Activated effector memory CD4-positive, alpha-beta T cell treated with anti-CD3 and anti-CD28 coated beads, Interleukin-2, amount 50 U/mL, for 16 hours (primary cell): ENCODE measurements around the gene DNAJC8.

ENCODE experiments used
- DNase-seq: peaks from one replicate; pipeline ENCODE4 v3.0.0-alpha.2; 2020

DNAJC8 gene

GRCh38 chr1:28249013-28249865 lies 16.4 kb upstream of the DNAJC8 start:
- DNase-seq = peak; percentile 73

- DNase-seq = peak; percentile 93
Observed at GRCh38 chr1:28248273-28249012, 15.6 kb upstream of the DNAJC8 start.

DNA sequence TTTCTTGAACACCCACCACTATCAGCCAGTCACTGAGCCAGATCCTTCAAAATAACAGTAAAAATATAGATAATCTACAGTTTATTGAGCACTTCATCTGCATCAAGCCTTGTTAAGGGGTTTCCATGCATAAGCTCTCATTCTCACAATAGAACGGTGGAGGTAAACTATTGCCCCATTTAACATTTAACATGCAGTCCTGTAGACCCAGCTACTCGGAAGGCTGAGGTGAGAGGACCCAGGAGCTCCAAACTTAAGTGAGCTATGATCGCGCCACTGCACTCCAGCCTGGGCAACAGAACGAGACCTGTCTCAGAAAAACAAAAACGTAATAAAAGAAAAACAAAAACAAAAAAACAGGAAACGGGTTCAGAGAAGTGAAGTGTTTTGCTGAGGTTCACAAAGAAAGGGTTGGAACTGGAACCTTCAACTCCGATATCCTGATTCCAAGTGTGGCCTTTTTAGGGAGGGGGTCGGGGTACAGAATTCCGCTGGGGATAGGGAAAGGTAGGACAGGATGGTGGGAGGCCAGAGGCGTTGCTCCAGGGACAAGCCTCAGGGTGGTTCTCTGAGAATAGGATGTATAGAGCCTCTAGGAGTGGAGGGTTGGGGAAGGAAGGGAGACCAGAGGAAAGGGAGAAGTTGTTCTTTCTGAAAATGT lies 14.9 kb upstream of the DNAJC8 start:
- DNase-seq = no peak

DNA sequence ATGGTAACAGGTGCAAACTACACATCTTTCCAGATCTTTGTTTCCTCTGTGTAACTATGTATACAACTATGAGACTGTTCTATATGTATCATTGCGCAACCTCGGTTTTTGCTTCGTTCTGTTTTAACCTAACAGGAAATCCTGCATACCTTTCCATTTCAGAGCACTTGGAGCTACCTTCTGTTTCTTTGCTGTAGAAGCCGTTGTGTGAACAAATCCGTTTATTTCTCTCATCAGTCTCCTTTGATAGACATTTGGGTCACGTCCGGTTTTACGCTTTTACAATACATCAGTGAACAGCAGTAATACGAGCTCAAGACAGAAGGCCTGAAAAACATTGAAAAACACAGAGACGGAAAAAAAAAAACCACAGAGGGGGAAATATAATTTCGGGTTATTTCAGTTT lies 13.6 kb upstream of the DNAJC8 start:
- DNase-seq = no peak

DNA sequence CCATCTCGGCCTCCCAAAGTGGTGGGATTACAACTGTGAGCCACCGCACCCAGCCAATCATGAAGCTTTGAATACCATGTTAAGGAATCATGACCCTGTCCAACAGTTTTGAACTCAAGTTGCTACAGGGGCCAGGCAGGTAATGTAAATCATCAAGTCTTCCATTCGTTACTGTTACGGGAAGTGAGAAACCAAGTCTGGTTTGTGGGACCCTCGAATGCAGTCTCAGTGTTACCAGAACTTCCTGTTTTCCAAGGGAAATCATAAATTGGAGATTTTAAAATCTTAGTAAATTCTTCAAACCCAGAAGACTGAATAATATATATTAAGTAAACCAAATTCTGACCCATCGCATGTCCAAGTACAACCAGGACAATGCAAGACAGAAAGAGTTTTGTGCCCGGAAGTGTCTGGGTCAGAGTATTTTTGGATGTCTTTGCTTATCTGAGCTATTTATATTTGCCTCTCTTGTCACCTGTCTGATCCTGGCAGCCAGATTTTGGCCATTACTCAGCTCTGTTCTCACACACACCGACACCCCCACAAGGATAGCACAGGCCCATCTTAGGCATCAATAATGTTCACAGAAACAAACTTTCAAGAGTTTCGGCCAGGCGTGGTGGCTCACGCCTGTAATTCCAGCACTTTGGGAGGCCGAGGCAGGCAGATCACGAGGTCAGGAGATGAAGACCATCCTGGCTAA lies 11.9 kb upstream of the DNAJC8 start:
- DNase-seq = no peak

DNA sequence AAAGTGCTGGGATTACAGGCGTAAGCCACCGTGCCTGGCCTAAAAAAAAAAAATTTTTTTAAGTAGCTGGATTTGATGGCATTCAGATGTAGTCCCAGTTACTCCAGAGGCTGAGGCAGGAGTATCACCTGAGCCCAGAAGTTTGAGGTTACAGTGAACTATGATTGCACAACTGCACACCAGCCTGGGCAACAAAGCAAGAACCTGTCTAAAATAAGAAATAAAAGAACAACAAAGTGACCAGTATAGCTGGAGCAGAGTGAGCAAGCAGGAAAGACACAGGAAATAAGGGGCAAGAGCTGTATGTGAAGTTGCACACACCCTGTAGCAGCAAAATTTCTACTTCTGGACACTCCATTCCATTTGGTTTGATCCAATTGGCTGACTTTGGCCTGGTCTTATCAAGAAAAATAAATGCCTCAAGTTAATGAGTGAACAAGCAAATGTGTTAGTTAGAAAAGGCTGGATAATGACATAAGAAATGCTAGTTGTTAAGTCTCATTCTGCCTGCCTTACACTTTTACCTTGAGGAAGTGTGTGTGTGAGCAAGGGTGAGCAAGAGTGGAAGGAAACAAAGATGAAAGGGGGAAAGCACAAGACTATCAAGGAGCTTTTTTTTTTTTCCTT lies 11.0 kb upstream of the DNAJC8 start:
- no peak for DNase-seq

DNA sequence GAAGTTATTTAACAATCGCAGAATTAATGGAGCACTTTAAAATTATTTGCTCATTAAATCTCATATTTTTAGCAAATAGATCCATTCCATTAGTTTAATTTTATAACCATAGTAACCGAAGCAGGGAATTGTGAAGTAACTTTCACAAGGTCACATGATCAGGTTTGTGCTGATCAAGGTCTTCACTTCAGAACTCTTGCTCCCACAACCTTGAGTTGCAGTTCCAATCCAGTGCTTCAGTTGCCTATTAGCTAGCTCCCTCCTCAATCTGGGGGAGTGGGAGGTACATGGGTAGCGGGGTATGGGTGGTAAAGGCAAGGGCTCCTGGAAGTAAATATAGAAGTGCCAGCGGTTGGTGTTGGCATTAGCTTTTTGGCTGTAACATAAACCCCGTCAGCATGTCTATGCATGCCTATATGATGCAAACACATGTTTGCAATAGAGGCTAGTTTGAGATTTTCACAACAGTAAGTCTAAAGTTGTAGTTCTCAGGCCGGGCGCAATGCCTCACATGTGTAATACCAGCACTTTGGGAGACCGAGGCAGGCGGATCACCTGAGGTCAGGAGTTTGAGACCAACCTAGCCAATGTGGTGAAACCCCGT lies 8.9 kb upstream of the DNAJC8 start:
- DNase-seq = no peak

DNA sequence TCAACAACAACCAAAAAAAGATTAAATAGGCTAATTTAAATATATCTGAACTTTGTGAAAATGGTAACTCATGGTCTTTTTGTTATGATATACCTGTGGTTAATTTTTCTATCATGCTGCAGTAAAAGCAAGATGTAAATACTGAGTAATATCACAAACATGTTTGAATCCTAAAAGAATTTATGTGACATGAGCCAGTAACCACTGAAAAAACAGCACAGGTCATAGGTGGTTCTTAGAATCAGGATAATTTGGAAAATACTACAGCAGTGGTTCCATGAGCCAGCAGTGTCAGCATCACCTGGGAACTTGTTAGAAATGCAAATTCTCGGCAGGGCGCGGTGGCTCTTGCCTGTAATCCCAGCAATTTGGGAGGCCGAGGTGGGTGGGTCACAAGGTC lies 7.2 kb upstream of the DNAJC8 start:
- no peak for DNase-seq

- DNase-seq = no peak
Observed at GRCh38 chr1:28239004-28239403, 6.2 kb upstream of the DNAJC8 start.

DNA sequence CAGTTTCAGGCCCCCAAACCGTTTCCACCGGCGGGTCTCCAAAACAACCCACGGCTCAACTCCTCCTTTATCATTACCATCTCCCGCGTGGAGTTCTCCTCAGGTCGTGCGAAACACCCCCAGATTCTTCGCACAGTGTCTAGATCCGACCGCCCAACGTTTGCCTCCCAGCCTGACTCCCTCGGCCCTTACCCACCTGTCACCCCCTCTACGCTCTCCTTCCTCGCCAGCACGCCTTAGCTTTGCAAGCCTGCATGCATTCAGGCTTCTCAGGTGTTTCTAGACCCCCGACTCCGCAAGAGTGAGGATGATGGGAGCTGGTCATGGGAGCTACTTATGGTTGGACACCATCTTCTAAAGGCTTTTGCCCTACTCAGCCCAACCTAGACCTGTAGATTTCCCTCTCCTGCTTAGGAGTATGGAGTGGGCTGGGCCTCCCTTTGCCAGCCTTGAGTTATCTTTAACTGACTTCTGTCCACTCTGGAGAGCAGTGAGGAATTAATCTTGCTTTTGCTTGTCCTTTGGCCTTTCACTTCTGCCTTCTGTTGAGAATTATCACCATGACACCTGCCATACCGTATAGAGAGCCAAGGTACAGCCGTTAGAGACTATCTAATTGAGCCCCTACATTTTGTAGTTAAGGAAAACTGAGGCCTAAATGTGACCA lies 4.0 kb upstream of the DNAJC8 start:
- DNase-seq = peak; percentile 71

GRCh38 chr1:28235755-28236655 lies 3.2 kb upstream of the DNAJC8 start, which contains the start of gene ATP5IF1:
ATP5IF1 (plus strand) TSS chr1:28236124; CDS start chr1:28236184, 60 bp downstream.
- peak; percentile 98 for DNase-seq

GRCh38 chr1:28233264-28233606 lies 406 bp upstream of the DNAJC8 start:
- DNase-seq = no peak

DNA sequence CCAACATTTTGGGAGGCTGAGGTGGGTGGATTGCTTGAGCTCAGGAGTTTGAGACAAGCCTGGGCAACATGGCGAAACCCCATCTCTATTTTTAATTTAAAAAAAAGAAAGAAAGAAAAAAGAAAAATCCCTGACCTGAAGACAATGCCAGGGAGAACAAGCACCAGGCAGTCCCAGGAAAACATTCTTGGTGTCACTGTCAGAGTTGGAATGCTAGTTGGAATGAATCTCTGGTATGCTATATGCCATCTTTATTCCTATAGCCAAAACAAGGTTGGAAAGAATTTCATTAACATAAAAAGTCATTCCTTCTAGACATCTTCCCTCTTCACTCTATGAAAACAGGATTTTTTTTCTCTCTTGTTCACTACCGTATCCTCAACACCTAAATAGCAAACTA lies 2.8 kb downstream of the DNAJC8 start:
- DNase-seq = no peak

DNA sequence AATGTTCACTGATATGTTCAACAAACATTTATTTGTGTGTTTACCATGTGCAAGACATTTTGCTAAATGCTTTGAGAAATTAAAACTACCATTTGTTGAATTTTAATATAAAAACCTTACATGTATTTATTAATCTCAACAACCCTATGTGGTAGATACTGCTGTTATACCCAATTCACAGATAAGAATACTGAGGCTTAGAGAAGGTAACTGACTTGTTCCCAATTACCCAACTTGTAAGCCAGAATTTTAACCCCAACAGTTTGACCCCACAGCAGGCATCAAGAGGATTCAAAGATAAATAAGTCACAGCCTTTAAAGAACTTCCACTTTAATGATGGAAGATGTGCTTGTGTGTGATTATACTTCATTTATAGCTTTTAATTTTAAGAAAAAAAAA lies 3.7 kb downstream of the DNAJC8 start:
- no peak for DNase-seq

GRCh38 chr1:28213315-28213714 lies 19.5 kb downstream of the DNAJC8 start:
- no peak for DNase-seq

- no peak for DNase-seq
Observed at GRCh38 chr1:28209700-28210099, 23.1 kb downstream of the DNAJC8 start.

DNA sequence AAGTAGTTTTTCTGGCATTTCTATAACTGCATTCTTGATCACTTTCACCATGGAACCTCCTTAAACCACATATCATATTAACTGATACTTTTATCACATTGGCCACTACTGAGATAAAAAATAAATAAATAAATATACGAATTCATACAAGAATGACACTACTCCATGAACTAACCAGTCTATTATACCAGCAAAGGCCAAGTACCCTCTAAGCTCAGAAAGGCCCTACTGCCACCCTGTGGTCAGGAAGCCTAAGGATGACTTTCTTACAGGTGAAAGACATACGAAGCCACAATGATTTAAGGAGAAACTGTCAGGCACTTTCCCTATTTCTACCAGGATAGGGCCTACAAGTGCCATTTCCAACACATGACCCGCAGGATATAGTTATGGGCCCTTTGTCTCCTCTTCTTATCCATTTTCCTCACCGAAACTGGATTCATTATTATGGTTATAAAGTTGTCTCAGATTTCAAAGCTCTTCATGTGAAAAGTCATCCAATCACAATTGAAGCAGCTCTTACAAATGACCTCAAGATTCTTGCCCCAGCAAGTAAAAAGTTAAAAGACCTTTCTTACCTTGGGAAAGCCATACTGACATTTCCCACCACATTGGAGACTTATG lies 23.9 kb downstream of the DNAJC8 start:
- DNase-seq = peak; percentile 85

DNA sequence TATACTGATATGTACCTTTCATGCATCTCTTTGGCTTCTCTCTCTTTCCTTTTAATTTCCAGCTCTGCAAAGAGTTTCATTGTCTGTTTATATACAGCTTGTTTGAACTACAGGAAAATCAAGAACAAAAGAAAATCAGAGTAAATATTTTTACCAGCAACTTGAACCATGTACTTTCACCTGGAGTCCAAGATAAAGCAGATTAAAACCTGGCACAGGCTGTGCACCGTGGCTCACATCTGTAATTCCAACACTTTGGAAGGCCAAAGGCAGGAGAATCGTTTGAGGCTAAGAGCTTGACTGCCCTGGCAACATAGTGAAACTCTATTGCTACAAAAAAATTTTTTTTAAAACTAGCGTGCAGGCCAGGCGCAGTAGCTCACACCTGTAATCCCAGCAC lies 27.6 kb downstream of the DNAJC8 start:
- DNase-seq = no peak

DNA sequence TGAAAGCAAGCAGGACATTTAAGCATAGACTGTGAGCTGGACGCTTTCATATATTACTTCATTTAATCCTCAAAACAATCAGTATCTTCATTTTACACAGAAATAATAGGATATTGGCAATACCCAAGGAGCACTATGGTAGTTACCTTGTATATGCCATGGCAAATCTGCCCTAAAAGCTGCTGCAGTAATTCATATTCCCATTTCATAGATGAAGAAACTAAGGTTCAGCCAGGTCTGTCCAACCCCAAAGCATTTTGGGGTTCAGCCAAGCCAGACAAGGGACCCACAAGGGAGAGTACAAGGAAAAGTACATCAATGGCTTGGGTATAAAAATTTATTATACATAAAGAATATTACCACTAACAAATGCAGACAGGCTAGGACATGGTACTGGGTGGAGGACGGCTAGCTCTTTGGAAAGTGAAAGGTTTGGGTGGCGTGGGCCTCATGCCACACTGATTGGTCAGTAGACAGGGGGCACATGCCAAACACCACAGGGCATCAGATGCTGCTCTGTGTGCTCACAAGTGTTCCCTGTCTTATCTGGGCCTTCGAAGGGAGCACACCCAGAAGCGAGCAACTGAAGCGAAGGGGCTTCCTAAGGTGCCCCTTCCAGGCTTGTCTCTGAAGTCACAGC lies 32.5 kb downstream of the DNAJC8 start:
- DNase-seq = no peak
